Choroid plexus epithelial cell (primary cell): ENCODE results near the gene ATP2B3.

ENCODE experiments used
- DNase-seq: peaks from one replicate; pipeline ENCODE4 v3.0.0-alpha.2; 2010; ENCODE audit warnings: low read depth
- H3K4me3 ChIP-seq: 2 replicates; pipeline ENCODE4 v1.5.1; 2011; ENCODE audit warnings: low read depth, mild to moderate bottlenecking, control low read depth, low read length, moderate library complexity
- CTCF ChIP-seq: conservative IDR thresholded peaks from 2 replicates; pipeline ENCODE4 v1.5.1; 2011; ENCODE audit warnings: low read depth, mild to moderate bottlenecking, control low read depth, inconsistent platforms, low read length, moderate library complexity

ATP2B3 gene

GRCh38 chrX:153527208-153527607, 9.8 kb downstream of the ATP2B3 start:
- no peak overlapping the region for H3K4me3 ChIP-seq
- DNase-seq = no peak
- TF ChIP-seq CTCF = no peak

- DNase-seq = no peak
- no peak overlapping the region for H3K4me3 ChIP-seq
- TF ChIP-seq CTCF = no peak
Measured at GRCh38 chrX:153530411-153531129, 13.1 kb downstream of the ATP2B3 start.

GRCh38 chrX:153533091-153533490, 15.6 kb downstream of the ATP2B3 start:
- no peak for TF ChIP-seq CTCF
- DNase-seq = peak; percentile 24
- no peak overlapping the region for H3K4me3 ChIP-seq

- TF ChIP-seq CTCF = no peak
- H3K4me3 ChIP-seq = no peak overlapping the region
- no peak for DNase-seq
Measured at GRCh38 chrX:153537080-153537479, 19.6 kb downstream of the ATP2B3 start.

GRCh38 chrX:153537526-153538295, 20.3 kb downstream of the ATP2B3 start:
- H3K4me3 ChIP-seq = no peak overlapping the region
- TF ChIP-seq CTCF = no peak
- no peak for DNase-seq

- TF ChIP-seq CTCF = no peak
- no peak for DNase-seq
- no peak overlapping the region for H3K4me3 ChIP-seq
Measured at GRCh38 chrX:153538424-153538823, 21.0 kb downstream of the ATP2B3 start.
